Stimulated activated CD4-positive, alpha-beta T cell treated with anti-CD3 and anti-CD28 coated beads, Interleukin-4, amount 100 ng/mL, for 1 hour (primary cell): ENCODE measurements around the gene ADIPOR2.

Source experiments
- DNase-seq: peaks from one replicate; pipeline ENCODE4 v3.0.0-alpha.2; 2020

ADIPOR2 gene

GRCh38 chr12:1738446-1738845 lies 47.6 kb downstream of the ADIPOR2 start:
- DNase-seq = no peak

- DNase-seq = no peak
Measured at GRCh38 chr12:1739368-1739767, 48.5 kb downstream of the ADIPOR2 start.

- DNase-seq = no peak
Measured at GRCh38 chr12:1740161-1740948, 49.5 kb downstream of the ADIPOR2 start.

DNA sequence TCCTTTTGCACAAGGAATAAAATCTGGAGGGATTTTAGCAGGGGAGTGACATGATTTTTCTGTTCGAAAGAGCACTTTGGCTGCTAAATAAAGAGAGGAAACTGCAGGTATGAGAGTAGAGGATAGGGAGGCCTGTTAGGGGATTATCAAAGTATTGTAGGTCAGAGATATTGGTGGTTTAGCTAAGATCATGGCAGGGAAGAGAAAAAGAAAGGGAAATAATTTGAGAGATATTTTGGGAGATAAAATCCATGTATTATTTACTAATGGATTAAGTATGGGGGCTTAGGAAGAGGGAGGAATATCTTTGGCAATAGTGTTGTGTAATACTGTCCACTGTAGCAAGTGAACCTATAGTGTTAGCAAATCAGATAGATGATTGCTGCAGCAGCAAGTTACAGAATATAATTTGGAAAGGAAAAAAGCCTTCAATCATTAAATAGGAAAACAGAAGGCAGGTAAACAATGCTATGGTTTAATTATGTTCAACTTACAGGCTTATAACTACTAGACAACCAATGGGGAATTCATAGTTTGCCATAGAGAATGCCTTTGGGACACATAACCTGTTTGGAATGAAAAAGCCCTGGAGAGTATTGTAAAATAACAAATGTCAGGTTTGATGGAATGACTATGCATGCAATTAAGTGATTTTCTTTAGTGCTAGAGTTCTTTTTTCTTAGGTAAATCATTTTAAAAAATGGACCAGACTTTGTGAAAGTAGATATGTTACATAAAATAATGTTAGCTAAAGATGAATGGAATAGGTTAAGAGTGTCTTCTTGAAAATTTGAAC lies 50.5 kb downstream of the ADIPOR2 start:
- no peak for DNase-seq

GRCh38 chr12:1744932-1745331 lies 54.1 kb downstream of the ADIPOR2 start:
- no peak for DNase-seq

GRCh38 chr12:1747609-1748008 lies 56.7 kb downstream of the ADIPOR2 start:
- DNase-seq = no peak

DNA sequence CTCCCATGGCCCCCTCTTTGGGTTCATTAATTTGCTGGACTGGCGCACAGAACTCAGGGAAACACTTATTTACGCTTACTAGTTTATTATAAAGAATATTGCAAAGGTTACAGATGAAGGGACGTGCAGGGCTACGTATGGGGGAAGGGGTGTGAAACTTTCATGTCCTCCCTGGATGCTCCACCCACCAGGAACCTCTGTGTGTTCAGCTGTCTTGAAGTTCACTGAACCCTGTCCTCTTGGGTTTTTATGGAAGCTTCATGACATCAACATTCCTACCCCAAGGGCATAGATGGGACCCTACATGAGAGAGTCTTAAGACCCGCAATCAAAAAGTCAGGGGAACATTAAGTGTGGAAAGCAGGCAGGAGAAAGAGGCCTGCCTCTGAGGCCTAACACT lies 58.1 kb downstream of the ADIPOR2 start:
- no peak for DNase-seq

- DNase-seq = no peak
Measured at GRCh38 chr12:1750300-1750699, 59.4 kb downstream of the ADIPOR2 start.

DNA sequence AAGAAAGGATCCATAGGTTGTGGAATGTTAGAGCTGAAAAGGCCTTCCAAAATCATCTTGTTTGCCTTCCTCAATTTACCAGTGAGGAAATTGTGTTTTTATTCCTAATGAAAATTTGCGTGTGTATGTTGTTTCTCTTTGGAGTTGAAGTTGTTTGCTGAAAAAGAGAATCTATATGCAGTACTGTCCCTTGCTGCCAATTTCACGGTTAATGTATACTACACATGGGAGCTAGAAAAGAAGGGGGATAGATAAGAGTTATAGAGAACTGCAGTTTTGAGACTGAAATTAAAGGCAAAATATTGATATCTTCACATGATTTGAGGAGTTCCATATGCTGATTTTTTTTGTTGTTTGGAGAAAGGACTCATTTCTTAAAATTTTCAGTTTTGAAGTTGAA lies 67.5 kb downstream of the ADIPOR2 start:
- no peak for DNase-seq

- DNase-seq = no peak
Measured at GRCh38 chr12:1758887-1759286, 68.0 kb downstream of the ADIPOR2 start.

DNA sequence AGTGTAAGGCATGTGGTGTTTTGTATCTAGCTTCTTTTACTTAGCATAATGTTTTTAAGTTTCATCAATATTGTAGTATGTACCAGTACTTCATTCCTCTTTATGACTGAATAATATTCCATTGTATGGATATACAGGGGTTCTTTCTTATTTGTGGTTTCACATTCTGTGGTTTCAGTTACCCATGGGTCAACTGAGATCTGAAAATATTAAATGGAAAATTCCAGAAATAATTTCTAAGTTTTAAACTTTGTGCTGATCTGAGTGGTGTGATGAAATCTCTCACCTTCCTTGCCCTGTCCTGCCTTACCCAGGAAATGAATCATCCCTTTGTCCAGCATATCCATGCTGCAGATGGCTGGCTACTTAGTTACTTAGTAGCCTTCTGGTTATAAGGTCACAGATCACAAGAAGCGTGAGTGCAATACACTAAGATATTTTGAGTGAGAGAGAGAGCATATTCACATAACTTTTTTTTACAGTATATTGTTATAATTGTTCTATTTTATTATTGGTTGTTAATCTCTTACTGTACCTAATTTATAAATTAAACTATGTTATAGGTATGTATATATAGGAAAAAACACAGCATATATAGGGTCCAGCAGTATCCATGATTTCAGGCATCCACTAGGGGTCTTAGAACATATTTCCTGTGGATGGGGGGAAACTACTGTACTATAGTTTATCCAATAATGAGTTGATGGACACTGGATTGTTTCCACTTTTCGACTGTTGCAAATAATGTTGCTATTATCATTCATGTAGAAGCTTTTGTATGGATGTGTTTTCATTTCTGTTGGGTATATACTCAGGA lies 69.9 kb downstream of the ADIPOR2 start:
- no peak for DNase-seq

DNA sequence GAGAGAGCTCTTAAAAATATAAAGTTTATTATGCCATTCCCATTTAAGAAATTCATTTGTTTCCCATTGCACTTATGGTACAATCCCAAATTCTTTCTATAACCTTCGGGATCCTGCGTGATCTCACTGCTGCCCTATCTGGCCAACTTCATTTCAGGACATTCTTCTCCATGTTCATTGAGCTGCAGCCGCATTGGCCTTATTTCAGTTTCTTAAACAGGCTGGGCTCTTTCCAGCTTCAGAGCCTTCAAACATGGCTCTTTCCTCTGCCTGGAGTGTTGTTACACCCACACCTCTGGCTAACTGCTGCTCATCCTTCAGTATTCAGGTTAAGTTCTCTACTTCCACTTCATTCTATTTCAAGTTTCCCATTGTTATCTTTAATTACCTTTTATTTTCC lies 71.0 kb downstream of the ADIPOR2 start:
- DNase-seq = no peak

GRCh38 chr12:1763153-1763552 lies 72.3 kb downstream of the ADIPOR2 start:
- DNase-seq = no peak

DNA sequence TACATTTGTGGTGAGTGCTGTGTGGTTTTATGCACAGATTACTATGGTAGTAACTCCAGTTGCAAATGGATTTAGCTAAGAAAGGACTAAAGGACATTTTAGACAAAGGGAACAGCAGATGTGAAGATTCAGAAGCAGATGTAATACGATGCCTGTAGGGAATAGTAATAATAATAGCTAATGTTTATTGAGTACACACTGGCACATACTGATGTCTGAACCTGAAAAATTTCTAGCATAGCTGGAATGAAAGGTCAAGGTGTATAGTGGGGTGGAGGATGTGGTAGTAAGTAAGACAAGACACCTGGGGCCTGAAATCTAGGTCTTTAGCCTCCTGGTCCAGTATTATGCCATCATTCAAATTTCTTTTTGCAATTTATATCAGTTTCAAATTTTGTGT lies 75.2 kb downstream of the ADIPOR2 start:
- no peak for DNase-seq

GRCh38 chr12:1767407-1768090 lies 76.7 kb downstream of the ADIPOR2 start:
- DNase-seq = no peak

- DNase-seq = no peak
Measured at GRCh38 chr12:1768615-1769014, 77.7 kb downstream of the ADIPOR2 start.

DNA sequence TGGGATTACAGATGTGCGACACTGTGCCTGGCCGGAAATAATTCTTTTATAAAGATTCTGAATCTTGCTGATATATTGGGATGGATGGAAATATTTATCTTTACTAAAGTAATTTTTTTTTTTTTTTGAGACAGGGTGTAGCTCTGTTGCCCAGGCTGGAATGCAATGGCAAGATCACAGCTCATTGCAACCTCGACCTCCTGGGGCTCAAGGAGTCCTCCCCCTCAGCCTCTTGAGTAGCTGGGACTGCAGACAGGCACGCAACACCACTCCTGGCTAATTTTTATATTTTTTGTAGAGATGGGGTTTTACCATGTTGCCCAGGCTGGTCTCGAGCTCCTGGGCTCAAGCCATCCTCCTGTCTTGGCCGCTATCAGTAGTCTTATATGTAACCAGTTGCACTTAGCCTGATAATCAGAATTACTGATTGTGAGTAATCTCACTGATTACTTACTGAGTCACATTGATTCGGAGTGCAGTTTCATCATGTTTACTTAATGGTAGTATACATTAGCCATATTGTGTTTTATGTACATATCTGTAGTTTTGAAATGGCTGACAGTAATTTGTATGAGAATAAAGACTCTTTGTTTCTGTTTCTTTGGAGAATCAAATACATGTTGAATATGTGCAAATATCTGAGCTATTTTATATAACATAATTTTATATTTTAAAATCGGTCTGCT lies 79.1 kb downstream of the ADIPOR2 start:
- DNase-seq = no peak

- no peak for DNase-seq
Measured at GRCh38 chr12:1773937-1774655, 83.2 kb downstream of the ADIPOR2 start.

GRCh38 chr12:1776170-1776921 lies 85.5 kb downstream of the ADIPOR2 start:
- DNase-seq = no peak

- no peak for DNase-seq
Measured at GRCh38 chr12:1777798-1778197, 86.9 kb downstream of the ADIPOR2 start.

DNA sequence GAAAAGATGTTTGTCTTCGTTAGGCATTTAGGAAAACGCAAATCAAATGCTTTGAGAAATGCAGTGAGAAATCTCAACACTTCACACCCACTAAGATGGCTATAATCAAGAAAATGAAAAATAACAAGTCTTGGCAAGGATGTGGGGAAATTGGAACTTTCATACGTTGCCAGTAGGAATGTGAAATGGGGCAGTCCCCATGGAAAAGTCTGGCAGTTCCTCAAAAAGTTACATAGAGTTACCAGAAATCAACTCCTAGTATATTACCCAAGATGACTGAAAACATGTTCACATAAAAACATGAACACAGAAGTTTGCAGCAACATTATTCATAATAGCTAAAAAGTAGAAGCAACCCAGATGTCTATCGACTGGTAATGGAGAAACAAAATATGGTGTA lies 88.0 kb downstream of the ADIPOR2 start:
- DNase-seq = no peak
